Stimulated activated CD8-positive, alpha-beta memory T cell treated with anti-CD3 and anti-CD28 coated beads, Interleukin-7, amount 100 ng/mL, for 4 hours (primary cell): ENCODE data around the gene BAZ1B.
"Not testable (repeated sequence)": the region's sequence is repeated elsewhere in the genome, so short reads cannot be mapped to it uniquely, and the experiment has no call there.

Source experiments
- DNase-seq, 2 donors: peaks; one replicate each; pipeline ENCODE4 v3.0.0-alpha.2; 2020; ENCODE audit warnings: low read depth in 2 of 2

Gene BAZ1B

DNA sequence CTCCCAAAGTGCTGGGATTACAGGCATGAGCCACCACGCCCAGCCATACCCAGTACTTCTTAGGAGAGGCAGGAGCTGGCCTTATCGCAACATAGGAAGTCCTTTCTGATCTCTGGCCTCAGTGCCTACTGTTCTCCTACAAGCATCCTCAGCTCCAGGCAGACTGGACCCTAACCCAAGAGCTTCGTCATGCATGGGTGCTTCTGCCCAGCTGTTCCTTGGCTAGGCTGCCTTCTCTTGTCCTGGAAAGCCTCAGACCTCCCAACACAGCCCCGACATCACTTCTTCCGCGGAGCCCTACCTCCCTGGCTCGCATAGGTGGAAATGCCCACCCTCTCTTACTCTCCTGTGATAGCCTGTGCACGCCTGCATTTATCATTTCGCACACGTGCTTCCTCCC lies 19.6 kb upstream of the BAZ1B start:
- no peak for DNase-seq

DNA sequence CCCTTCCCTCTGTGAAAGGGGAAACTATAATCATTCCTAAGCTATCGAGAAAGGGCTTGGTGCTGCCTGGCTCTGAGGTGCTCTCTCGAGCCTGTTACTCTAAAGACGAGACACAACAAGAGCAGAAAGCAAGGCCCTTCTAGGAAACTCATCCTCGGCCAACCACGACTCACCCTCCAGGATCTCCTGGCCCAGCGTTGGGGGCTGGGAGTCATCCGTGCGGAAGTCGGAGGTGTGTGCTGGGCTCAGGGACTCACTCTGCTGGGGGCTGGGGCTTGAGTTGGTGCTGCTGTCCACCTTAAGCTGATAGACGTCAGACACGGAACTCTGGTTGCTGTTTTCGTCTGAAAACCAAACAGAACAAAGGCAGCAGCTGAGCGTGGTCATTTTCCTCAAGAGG lies 17.6 kb upstream of the BAZ1B start:
- no peak for DNase-seq

DNA sequence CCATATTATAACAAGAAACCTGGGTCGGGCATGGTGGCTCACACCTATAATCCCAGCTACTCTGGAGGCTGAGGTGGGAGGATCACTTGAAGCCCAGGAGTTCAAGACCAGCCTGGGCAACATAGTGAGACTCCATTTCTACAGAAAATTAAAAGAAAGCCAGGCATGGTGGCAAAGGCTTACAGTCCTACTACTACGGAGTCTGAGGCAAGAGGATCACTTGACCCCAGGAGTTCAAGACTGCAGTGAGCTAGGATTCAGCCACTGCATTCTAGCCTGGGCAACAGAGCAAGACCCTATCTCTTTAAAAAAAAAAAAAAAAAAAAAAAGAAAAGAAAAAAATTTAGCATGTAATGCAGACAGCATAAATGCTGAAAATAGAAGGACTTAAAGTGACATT lies 16.4 kb upstream of the BAZ1B start:
- not testable (repeated sequence) for DNase-seq

DNA sequence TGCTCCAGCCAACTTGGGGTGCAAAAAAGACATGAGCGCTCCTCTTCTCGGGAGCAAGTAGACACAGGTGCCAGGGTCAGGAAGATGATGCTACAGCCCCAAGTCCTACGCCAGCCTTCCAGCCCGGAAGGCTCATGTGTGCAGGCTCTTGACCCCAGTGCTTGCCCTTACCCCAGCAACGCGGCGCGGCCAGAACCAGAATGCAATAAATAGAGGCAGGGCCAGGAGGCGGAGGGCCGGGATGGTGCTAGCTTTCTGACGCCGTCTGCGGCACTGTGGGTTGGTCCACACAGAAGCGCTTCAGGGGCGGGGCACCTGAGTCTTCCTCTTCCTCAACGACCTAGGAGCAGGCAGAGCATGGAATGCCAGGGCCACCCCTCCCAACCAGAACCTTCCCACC lies 15.0 kb upstream of the BAZ1B start:
- DNase-seq = no peak

DNA sequence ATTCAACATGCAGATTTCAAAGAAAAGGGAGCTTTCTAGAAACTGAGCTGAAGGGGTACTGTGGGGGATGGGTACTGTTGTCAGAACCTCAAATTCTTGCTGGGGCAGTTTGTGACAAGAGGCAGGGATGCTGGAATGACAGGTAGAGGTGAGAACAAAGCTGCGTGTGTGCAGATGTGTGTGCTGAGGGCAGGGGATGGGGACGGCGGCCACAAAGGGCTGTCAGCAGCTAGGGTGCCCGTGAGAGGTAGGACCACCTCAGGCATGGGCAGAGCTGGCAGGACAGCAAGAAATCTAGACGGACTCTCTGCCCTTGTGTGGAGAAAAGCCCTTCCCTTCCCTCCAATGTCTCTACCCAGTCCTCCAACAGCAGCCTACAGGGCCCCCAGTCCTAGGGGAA lies 14.4 kb upstream of the BAZ1B start:
- no peak for DNase-seq

DNA sequence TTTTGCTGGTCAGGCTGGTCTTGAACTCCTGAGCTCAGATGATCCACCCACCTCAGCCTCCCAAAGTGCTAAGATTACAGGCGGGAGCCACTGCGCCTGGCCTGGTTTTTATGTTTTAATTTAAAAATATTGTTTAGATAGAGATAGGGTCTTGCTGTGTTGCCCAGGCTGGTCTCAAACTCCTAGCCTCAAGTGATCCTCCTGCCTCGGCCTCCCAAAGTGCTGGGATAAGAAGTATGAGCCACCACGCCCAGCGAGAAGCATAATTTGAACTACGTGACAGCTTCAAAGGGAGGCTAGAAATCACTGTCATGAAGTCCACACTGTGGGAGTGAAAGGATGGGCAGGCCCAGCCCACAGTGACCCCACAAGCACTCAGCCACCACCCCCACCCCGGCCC lies 13.8 kb upstream of the BAZ1B start:
- not testable (repeated sequence) for DNase-seq

DNA sequence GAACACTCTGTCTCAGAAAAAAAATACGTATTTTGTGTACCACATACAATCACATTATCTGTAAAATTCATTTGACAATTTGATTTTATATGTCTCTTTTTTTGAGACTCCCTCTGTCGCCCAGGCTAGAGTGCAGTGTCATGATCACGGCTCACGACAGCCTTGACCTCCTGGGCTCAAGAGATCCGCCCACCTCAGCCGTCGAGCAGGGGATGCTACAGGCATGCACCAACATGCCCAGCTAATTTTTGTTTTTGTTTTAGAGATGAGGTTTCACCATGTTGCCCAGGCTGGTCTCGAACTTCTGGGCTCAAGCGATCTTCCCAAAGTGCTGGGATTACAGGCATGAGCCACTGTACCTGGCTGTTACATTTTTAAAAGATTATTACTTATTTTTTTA lies 11.6 kb upstream of the BAZ1B start:
- no peak for DNase-seq

DNA sequence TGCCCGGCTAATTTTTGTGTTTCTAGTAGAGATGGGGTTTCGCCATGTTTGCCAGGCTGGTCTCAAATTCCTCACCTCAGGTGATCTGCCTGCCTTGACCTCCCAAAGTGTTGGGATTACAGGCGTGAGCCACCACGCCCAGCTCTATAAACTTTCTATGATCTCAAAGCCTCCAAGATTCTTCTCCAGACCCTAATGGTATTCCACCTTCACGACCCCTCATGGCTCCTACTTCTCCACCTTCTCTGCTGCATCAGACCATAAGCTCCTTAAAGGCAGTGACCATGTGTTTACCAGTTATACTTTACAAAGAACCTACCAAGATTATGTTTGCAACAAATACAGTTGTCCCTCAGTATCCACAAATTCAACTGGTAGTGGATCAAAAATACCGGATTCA lies 10.1 kb upstream of the BAZ1B start:
- DNase-seq = no peak

DNA sequence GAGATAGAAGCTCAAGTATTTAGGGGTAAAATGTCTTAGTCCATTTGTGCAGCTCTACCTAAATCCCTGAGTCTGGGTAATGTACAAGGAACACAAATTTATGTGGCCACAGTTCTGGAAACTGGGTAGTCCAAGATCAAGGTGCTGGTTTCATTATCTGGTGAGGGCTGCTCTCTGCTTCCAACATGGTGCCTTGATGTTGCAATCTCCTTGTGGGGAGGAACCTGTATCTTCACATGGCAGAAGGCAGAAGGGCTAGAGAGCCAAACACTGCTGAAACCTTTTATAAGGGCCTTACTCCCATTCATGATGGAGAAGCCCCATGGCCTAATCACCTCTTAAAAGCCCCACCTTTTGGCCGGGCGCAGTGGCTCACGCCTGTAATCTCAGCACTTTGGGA lies 8.7 kb upstream of the BAZ1B start:
- DNase-seq = no peak

DNA sequence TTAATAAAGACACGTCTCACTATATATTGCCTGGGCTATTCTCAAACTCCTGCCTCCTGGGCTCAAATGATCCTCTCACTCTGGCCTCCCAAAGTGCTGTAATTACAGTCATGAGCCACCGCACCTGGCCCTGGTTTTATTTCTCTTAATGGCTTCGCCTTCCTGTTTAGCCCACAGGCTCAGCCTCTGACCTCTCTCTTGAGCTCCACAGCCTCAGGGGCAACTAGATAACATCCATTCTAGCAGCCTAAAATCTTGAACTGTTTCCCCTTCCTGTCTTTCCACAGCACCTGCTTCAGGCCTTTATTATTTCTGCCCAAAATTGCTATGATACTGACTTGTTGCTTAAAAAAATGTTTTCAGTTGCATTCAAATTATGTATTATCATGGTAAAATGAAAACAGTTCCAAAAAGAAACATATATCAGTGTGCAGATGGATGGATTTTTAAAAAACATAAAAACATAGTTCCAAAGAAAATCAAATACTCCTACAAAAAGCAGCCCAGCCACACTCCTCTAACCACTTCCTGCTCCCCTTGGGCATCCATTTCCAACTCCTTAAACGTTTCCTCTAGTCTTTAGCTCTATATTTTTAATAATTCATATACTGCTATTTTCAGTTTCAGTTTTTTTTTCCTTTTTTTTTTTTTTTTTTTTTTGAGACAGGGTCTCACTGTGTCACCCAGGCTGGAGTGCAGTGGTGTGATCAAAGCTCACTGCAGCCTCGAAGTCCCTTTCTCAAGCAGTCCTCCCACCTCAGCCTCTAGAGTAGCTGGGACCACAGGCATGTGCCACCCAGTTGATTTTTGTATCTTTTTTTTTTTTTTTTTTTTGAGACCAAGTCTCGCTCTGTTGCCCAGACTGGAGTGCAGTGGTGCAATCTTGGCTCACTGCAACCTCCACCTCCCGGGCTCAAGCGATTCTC lies 5.1 kb upstream of the BAZ1B start:
- DNase-seq = no peak

DNA sequence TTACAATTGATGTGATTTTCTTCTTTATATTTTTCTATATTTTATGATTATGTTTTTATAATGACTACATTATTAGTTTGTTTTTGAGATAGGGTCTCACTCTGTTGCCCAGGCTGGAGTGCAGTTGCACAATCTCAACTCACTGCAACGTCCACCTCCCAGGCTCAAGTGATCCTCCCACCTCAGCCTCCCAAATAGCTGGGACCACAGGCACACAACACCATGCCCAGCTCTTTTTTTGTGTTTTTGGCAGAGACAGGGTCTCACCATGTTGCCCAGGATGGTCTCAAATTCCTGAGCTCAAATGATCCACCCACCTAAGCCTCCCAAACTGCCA lies 4.0 kb upstream of the BAZ1B start:
- not testable (repeated sequence) for DNase-seq

DNA sequence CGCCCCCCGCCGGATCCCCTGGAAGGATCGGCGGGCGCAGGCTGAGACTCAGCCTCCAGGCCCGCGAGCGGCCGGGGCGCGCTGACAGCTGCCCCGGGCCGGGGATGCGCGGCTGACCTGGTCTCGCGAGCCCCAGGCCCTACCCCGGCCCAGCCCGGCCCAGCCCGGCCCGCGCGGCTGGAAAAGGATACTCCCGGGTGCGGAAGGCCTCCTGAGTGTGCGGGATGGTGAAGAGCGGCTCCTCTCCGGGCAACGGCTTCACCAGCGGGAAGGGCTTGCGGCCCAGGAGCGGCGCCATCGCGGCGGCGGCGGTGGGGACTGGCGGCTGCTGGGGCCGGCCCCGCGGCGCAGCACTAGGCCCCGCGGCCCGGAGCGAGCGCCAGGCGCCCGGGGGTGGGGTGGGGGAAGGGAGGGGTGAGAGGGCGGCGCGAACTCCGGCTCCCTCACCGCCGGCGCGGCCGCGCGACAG lies 423 bp downstream of the BAZ1B start:
- DNase-seq = no peak

DNA sequence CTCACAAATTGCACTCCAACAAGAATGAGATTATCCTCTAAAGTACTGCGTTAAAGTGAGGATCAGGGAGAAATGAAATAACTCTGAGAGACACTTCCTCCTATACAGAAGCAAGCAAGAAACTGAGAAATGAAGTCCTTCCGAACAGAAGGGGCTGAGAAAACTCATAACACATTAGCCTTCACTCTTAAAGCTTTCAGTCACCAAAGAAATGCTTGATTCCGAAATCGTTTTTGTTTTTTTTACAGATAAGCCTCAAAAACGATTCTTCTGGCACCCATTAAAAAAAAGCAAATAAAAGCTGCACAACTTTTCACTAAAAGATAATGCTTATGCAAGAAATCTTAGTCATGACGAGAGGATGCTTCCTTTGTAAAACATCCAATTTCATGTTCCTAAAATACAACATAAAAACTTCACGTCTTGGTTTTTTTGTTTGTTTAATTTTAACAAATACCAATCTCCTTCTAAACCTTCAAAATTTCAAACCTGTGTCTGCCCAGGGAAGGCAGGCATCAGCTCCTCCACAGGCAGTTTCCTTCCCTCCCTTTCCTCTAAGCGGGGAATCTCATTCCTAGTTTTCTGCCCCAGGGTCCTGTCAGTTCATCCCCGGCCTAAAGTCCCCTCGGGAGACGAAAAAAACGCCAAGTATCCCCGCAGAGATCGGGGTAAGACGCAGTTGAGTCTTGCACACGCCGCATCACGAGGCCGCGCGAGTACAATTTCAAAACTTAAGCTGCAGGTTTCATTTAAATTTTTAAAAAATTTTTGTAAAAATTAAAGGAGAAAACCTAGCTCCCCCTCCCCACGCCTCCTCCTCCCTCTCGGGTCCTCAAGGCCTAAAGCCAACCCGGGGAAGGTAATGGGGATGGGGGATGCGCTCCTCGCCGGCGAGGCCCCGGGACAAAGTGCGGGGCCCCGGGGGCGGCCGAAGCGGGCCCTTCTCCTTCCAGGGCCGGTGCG lies 1.1 kb downstream of the BAZ1B start:
- DNase-seq = no peak

DNA sequence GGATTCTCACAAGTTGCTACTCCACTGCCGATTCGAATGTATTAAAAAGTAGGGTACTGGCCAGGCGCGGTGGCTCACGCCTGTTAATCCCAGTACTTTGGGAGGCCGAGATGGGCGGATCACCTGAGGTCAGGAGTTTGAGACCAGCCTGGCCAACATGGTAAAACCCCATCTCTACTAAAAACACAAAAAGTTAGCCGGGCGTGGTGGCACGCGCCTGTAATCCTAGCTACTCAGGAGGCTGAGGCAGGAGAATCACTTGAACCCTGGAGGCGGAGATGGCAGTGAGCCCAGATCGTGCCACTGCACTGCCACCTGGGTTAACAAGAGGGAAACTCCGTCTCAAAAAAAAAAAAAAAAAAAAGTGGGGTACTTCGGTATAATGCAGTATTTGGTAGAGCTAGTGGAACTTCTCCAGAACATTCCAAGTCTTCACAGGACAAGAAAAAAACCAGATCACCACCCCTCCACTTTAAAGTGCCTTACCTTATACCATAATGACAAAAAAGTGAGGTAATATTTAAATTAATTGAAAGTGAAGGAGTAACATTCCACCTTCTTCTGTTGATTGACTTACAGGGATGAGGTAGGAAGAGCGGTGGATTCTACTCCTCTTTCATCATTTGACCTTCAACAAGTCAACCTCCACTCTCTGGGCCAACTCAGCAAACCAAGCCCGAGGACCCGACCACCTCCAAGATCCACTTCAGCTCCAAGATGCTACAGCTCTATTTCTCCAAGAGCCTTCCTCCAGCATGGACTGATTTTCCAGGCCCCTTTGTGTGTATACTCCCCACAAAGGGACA lies 2.0 kb downstream of the BAZ1B start:
- no peak for DNase-seq

DNA sequence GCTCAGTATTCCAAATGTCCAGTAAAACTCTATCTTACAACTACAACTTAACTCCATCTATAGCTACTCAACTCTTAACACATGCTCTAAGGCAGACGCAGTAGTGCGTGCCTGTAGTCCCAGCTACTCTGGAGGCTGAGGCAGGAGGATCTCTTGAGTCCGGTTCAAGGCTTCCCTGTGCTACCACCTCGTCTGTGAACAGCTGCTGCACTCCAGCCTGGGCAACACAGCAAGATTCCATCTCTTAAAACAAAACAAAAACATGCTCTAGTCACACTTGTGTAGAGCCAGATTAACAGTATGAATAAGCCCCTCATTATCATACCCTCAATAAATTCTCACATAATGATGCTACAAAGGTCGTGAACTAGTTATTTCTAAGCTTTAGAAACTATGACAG lies 3.6 kb downstream of the BAZ1B start:
- DNase-seq = no peak

DNA sequence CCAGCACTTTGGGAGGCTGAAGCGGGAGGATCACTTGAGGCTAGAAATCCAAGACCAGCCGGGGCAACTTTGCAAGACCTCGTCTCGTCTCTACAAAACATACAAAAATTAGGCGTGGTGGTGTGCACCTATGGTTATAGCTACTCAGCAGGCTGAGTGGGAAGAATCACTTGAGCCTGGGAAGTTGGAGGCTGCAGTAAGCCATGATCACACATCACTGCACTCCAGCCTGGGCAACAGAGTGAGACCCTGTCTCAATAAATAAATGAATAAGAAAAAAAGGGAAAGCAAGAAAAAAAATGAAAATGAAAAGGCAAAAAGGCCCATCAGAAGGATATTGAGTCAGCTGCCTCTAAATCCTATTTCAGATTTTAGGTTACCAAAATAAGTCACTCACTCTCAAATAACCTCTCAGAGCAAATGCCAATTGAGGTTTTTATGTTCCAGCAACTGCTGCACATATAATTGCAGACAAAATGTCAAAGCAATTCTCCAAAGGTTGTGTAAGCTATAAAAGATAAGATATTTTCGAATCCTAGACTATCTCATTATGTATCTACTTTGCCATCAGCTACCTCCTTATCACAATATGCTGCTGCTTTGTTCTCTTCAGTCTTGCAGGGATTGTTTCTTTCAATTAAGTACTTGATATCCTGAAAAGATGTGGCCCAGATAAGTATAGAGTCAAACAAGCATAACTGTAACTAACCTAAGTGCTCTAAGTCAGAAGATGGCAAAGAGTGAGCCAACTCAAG lies 4.7 kb downstream of the BAZ1B start:
- no peak for DNase-seq

DNA sequence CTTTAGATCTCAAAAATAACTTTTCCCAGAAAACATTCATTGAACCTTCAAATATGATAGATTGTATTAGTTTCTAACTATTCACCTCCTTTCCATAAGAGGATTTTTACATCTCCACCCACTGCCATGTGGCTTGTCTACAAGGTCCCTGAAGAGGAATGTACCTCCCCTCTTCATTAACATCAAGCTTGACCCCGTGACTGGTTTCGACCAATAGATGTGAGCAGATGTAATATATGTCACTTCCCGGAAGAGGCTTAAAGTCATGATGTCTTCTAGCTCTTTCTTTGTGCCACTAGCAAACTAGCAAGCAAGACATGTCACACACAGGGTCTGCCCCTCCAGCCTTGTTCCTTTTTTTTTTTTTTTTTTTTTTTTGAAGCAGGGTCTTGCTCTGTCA lies 6.9 kb downstream of the BAZ1B start:
- no peak for DNase-seq

DNA sequence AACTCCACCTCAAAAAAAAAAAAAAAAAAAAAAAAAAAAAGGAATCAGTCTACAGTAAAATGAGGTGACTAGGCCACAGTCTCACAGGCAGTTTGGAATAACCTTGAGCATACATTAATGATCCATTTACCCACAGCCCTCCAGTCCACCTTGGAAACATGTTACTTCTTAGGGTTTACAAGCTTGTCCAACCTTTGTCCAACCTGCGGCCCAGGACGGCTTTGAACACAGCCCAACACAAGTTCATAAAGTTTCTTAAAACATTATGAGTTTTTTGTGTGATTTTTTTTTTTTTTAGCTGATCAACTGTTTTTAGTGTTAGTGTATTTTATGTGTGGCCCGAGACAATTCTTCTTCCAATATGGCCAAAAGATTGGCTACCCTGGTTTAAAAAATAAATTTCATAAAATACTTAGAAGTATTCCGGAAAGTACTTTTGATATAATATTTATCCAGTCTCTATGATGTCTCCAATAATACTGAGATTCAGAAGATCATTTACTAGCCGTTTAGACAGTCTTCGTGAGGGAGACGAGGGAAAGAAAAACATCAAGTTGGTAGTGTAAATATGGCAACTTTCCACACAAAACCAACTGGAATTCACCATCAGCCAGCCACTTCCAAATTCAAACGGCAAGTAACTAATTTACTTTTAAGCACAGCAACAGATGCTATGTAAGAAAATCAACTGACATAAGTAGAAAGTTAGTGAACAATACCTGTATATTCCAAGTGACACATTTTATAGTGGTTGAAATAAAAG lies 9.9 kb downstream of the BAZ1B start:
- DNase-seq = no peak

DNA sequence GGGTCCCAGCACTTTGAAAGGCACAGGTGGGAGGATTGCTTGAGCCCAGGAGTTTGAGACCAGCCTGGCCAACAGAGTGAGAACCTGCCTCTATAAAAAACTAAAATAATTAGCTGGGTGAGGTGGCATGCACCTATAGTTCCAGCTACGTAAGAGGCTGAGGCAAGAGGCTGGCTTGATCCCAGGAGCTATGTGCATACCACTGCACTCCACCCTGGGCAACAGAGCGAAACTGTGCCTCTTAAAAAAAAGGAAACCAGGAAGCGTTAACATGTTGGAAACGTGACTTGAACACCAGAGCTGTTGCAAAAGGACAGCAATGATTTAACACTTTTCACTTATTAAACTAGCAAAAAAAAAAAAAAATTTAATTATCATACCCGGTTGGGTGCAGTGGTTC lies 12.6 kb downstream of the BAZ1B start:
- no peak for DNase-seq

DNA sequence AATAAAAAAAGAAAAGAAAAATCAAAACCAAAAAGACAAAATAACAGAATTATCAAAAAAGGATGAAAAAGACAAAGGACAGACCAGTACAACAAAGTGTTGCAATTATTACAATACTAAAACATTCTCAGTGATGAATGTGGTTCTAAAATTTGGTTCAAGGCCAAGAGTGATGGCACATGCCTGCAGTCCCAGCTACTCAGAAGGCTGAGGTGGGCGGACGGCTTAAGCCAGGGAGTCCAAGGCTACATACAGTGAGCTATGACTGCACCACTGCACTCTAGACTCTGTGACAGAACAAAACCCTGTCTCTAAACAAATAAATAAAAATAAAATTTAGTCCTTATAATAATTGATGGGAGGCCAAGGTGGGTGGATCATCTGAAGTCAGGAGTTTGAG lies 14.5 kb downstream of the BAZ1B start:
- DNase-seq = no peak
